ENCODE measurements around the gene CHD6. TPM values are rescaled to one million over a fixed set of nuclear protein-coding genes. Genes with fewer than 3 reads are reported as not detected.

Gene CHD6
- total RNA-seq, 1 donor from 2014 or later: 114 TPM

- TF ChIP-seq, protein P1, sequence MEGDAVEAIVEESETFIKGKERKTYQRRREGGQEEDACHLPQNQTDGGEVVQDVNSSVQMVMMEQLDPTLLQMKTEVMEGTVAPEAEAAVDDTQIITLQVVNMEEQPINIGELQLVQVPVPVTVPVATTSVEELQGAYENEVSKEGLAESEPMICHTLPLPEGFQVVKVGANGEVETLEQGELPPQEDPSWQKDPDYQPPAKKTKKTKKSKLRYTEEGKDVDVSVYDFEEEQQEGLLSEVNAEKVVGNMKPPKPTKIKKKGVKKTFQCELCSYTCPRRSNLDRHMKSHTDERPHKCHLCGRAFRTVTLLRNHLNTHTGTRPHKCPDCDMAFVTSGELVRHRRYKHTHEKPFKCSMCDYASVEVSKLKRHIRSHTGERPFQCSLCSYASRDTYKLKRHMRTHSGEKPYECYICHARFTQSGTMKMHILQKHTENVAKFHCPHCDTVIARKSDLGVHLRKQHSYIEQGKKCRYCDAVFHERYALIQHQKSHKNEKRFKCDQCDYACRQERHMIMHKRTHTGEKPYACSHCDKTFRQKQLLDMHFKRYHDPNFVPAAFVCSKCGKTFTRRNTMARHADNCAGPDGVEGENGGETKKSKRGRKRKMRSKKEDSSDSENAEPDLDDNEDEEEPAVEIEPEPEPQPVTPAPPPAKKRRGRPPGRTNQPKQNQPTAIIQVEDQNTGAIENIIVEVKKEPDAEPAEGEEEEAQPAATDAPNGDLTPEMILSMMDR (IDR thresholded peaks at IDR 0.05; ENCODE audit: unreplicated experiment): no peak
- no peak overlapping the region for H3K27ac Mint-ChIP-seq
- no peaks in the 10 kb centered on the region for H3K27me3 Mint-ChIP-seq
- H3K4me3 Mint-ChIP-seq (ENCODE audit: low read depth): no peak overlapping the region
- H3K4me1 Mint-ChIP-seq (ENCODE audit: low read depth): no peaks in the 10 kb centered on the region
- peaks cover 29% of the 10 kb centered on the region for H3K36me3 Mint-ChIP-seq (ENCODE audit: insufficient read depth)
- H3K9me3 Mint-ChIP-seq (ENCODE audit: low read depth): no peaks in the 10 kb centered on the region
- no peak for DNase-seq (ENCODE audit: low spot score, unreplicated experiment)
These were observed 171.2 kb downstream of the CHD6 start for GRCh38 chr20:41447006-41447405.

- Mint-ChIP-seq H3K27ac (no peak overlapping the region), H3K36me3 (ENCODE audit: insufficient read depth) (peaks cover 31% of the 10 kb centered on the region), H3K27me3 (no peaks in the 10 kb centered on the region), H3K4me3 (ENCODE audit: low read depth) (no peak overlapping the region), H3K4me1 (ENCODE audit: low read depth) (no peaks in the 10 kb centered on the region), H3K9me3 (ENCODE audit: low read depth) (no peaks in the 10 kb centered on the region)
- TF ChIP-seq, protein P1 (IDR thresholded peaks at IDR 0.05; ENCODE audit: unreplicated experiment): no peak
- DNase-seq (ENCODE audit: low spot score, unreplicated experiment): no peak
These were observed 171.7 kb downstream of the CHD6 start for GRCh38 chr20:41446456-41446855.

DNA sequence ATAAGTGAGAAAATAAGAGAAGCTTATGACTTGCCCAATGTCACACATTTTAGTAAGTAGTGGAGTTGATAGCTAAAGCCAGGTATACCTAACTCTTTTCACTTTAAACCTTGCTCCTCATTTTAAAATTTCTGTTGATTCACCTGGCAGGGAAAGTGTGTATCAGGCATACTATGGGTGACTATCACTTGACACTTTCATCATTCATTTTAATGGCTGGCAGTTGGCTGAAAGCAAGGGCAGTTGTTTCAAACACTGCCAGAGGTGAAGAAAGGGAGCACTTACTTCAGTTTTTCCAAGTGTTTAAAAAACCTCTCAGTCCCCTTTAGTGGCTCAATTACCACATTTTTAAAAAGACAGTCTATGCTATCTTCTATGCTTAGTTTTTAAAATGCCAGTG lies 173.4 kb downstream of the CHD6 start:
- DNase-seq (ENCODE audit: low spot score, unreplicated experiment): no peak

DNA sequence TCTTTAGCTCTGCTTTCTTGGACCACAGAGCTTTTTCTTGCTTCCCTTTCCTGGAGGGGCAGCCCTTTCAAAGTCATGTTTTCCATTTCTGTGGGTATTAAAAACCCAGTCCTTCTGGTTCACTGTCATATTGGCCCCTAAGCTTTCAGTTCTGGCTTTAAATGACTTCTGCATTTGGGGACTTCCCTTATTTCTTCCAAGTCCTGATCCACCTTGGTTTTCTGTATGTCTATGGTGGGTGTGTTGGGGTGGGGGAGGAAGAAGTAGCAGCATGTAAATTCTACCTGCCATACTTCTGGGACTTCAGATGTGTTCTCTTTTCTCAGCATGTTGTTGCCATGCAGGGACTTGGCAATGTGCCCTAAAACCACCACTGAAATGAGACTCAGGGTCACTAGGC lies 174.5 kb downstream of the CHD6 start:
- no peak overlapping the region for H3K4me3 Mint-ChIP-seq (ENCODE audit: low read depth)
- H3K27ac Mint-ChIP-seq: no peak overlapping the region
- no peaks in the 10 kb centered on the region for H3K9me3 Mint-ChIP-seq (ENCODE audit: low read depth)
- H3K27me3 Mint-ChIP-seq: no peaks in the 10 kb centered on the region
- DNase-seq (ENCODE audit: low spot score, unreplicated experiment): no peak
- TF ChIP-seq, protein P1 (IDR thresholded peaks at IDR 0.05; ENCODE audit: unreplicated experiment): no peak
- H3K36me3 Mint-ChIP-seq (ENCODE audit: insufficient read depth): peaks cover 30% of the 10 kb centered on the region
- H3K4me1 Mint-ChIP-seq (ENCODE audit: low read depth): no peaks in the 10 kb centered on the region

More for the DNA sequence above, 173.4 kb downstream of the CHD6 start:
- TF ChIP-seq, protein P1 (IDR thresholded peaks at IDR 0.05; ENCODE audit: unreplicated experiment): no peak
- no peak overlapping the region for H3K4me3 Mint-ChIP-seq (ENCODE audit: low read depth)
- no peaks in the 10 kb centered on the region for H3K4me1 Mint-ChIP-seq (ENCODE audit: low read depth)
- no peak overlapping the region for H3K27ac Mint-ChIP-seq
- H3K36me3 Mint-ChIP-seq (ENCODE audit: insufficient read depth): peaks cover 22% of the 10 kb centered on the region
- no peaks in the 10 kb centered on the region for H3K27me3 Mint-ChIP-seq
- H3K9me3 Mint-ChIP-seq (ENCODE audit: low read depth): no peaks in the 10 kb centered on the region

DNA sequence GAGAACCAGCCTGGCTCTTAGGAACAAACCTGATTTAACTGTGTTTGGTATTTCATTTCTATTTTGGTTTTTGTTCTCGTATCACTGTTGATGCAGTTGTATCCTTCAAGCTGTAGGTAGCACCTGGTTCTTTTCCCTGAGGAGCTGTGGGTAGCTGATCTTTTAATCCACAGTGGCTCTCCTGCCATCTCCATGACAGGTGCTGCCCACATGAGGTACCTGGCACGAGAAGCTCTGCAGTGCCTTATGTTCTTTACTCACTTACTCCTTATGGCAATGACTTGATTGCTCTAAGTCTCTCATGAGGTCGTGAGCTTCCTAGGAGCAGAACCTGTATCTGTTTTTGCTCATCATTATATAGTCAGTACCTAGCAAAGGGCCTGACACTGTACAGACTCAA lies 177.3 kb downstream of the CHD6 start:
- Mint-ChIP-seq H3K4me3 (ENCODE audit: low read depth) (no peak overlapping the region), H3K36me3 (ENCODE audit: insufficient read depth) (peaks cover 39% of the 10 kb centered on the region), H3K27ac (no peak overlapping the region), H3K27me3 (no peaks in the 10 kb centered on the region), H3K9me3 (ENCODE audit: low read depth) (no peaks in the 10 kb centered on the region), H3K4me1 (ENCODE audit: low read depth) (no peaks in the 10 kb centered on the region)
- no peak for DNase-seq (ENCODE audit: low spot score, unreplicated experiment)
- TF ChIP-seq, protein P1 (IDR thresholded peaks at IDR 0.05; ENCODE audit: unreplicated experiment): no peak
